ENCODE measurements around the gene CPTP.

CPTP gene

GRCh38 chr1:1330366-1331067 lies 5.9 kb downstream of the CPTP start:
- H2BK15ac ChIP-seq (replicated peaks; ENCODE audit: low read depth): no peak overlapping the region
- DNase-seq: no peak
- H3K27me3 ChIP-seq (ENCODE audit: insufficient read depth, low read length, poor library complexity): no peaks in the 10 kb centered on the region
- H3K56ac ChIP-seq (ENCODE audit: low read length): no peak overlapping the region
- H3K4me1 ChIP-seq (ENCODE audit: control insufficient read depth, low read depth, low read length): no peaks in the 10 kb centered on the region
- H3K36me3 ChIP-seq (ENCODE audit: control insufficient read depth, insufficient read depth, low read length): no peaks in the 10 kb centered on the region
- no peak overlapping the region for H3K27ac ChIP-seq (ENCODE audit: low read depth, low read length)
- no peak overlapping the region for H2BK120ac ChIP-seq (ENCODE audit: low read depth, low read length)
- no peak overlapping the region for H3K4me3 ChIP-seq (ENCODE audit: low read length)
- no peak overlapping the region for H4K5ac ChIP-seq (ENCODE audit: low read length)
- no peak overlapping the region for H3K18ac ChIP-seq (ENCODE audit: low read length)
- H2AK5ac ChIP-seq (ENCODE audit: low read length): no peak overlapping the region
- no peak overlapping the region for H2BK5ac ChIP-seq (ENCODE audit: low read length)
- H3K9ac ChIP-seq (ENCODE audit: low read length): no peak overlapping the region
- WGBS (ENCODE audit: extremely low coverage, insufficient coverage, low lambda C conversion rate): no CpG with 5 or more reads among the region's 15 CpGs
- no peak overlapping the region for H3K4me2 ChIP-seq (ENCODE audit: low read length)
- H3K79me2 ChIP-seq (ENCODE audit: control insufficient read depth, insufficient read depth, low read length): peaks cover 2% of the 10 kb centered on the region
- H4K8ac ChIP-seq (ENCODE audit: low read depth, low read length): no peak overlapping the region
- peak overlapping the region; percentile 45 for H3K23ac ChIP-seq (ENCODE audit: low read length)
- H3K4ac ChIP-seq (ENCODE audit: low read depth, low read length): no peak overlapping the region
- peaks cover 4% of the 10 kb centered on the region for H3K79me1 ChIP-seq (ENCODE audit: low read length)

GRCh38 chr1:1331068-1331965 lies 6.7 kb downstream of the CPTP start, which contains the start of gene TAS1R3:
Gene TAS1R3 (plus strand): TSS chr1:1331280. CDS start chr1:1331346, 66 bp downstream.
- H3K4me2 ChIP-seq (ENCODE audit: low read length): no peak within 1 kb of the TSS
- no peak within 1 kb of the TSS for H2AK5ac ChIP-seq (ENCODE audit: low read length)
- no peak within 1 kb of the TSS for H2BK15ac ChIP-seq (replicated peaks; ENCODE audit: low read depth)
- H3K18ac ChIP-seq (ENCODE audit: low read length): no peak within 1 kb of the TSS
- no peak within 1 kb of the TSS for H3K27ac ChIP-seq (ENCODE audit: low read depth, low read length)
- H3K27me3 ChIP-seq (ENCODE audit: insufficient read depth, low read length, poor library complexity): no peaks in the 10 kb centered on the region
- H3K79me2 ChIP-seq (ENCODE audit: control insufficient read depth, insufficient read depth, low read length): no peaks in the 10 kb centered on the region
- H3K4ac ChIP-seq (ENCODE audit: low read depth, low read length): no peak within 1 kb of the TSS
- no CpG with 5 or more reads among the region's 41 CpGs for WGBS (ENCODE audit: extremely low coverage, insufficient coverage, low lambda C conversion rate)
- DNase-seq: no peak
- no peaks in the 10 kb centered on the region for H3K36me3 ChIP-seq (ENCODE audit: control insufficient read depth, insufficient read depth, low read length)
- no peak within 1 kb of the TSS for H2BK120ac ChIP-seq (ENCODE audit: low read depth, low read length)
- no peak within 1 kb of the TSS for H3K4me3 ChIP-seq (ENCODE audit: low read length)
- no peaks in the 10 kb centered on the region for H3K79me1 ChIP-seq (ENCODE audit: low read length)
- H3K56ac ChIP-seq (ENCODE audit: low read length): no peak within 1 kb of the TSS
- peak within 1 kb of the TSS; percentile 45 for H3K23ac ChIP-seq (ENCODE audit: low read length)
- H3K4me1 ChIP-seq (ENCODE audit: control insufficient read depth, low read depth, low read length): no peaks in the 10 kb centered on the region
- H4K8ac ChIP-seq (ENCODE audit: low read depth, low read length): no peak within 1 kb of the TSS
- H2BK5ac ChIP-seq (ENCODE audit: low read length): no peak within 1 kb of the TSS
- H4K5ac ChIP-seq (ENCODE audit: low read length): no peak within 1 kb of the TSS
- H3K9ac ChIP-seq (ENCODE audit: low read length): no peak within 1 kb of the TSS

- no peak overlapping the region for H3K4me2 ChIP-seq (ENCODE audit: low read length)
- H3K79me2 ChIP-seq (ENCODE audit: control insufficient read depth, insufficient read depth, low read length): no peaks in the 10 kb centered on the region
- no peak for DNase-seq
- H2AK5ac ChIP-seq (ENCODE audit: low read length): no peak overlapping the region
- no peak overlapping the region for H3K4me3 ChIP-seq (ENCODE audit: low read length)
- no peak overlapping the region for H2BK5ac ChIP-seq (ENCODE audit: low read length)
- H3K56ac ChIP-seq (ENCODE audit: low read length): no peak overlapping the region
- H3K27me3 ChIP-seq (ENCODE audit: insufficient read depth, low read length, poor library complexity): no peaks in the 10 kb centered on the region
- no peak overlapping the region for H3K18ac ChIP-seq (ENCODE audit: low read length)
- H2BK120ac ChIP-seq (ENCODE audit: low read depth, low read length): no peak overlapping the region
- H3K27ac ChIP-seq (ENCODE audit: low read depth, low read length): no peak overlapping the region
- H3K4me1 ChIP-seq (ENCODE audit: control insufficient read depth, low read depth, low read length): no peaks in the 10 kb centered on the region
- H4K8ac ChIP-seq (ENCODE audit: low read depth, low read length): no peak overlapping the region
- no peak overlapping the region for H2BK15ac ChIP-seq (replicated peaks; ENCODE audit: low read depth)
- H3K79me1 ChIP-seq (ENCODE audit: low read length): no peaks in the 10 kb centered on the region
- H4K5ac ChIP-seq (ENCODE audit: low read length): no peak overlapping the region
- H3K4ac ChIP-seq (ENCODE audit: low read depth, low read length): no peak overlapping the region
- no peak overlapping the region for H3K9ac ChIP-seq (ENCODE audit: low read length)
- no peaks in the 10 kb centered on the region for H3K36me3 ChIP-seq (ENCODE audit: control insufficient read depth, insufficient read depth, low read length)
- H3K23ac ChIP-seq (ENCODE audit: low read length): no peak overlapping the region
- WGBS (ENCODE audit: extremely low coverage, insufficient coverage, low lambda C conversion rate): no CpG with 5 or more reads among the region's 57 CpGs
Observed at GRCh38 chr1:1332031-1332755, 7.6 kb downstream of the CPTP start.

DNA sequence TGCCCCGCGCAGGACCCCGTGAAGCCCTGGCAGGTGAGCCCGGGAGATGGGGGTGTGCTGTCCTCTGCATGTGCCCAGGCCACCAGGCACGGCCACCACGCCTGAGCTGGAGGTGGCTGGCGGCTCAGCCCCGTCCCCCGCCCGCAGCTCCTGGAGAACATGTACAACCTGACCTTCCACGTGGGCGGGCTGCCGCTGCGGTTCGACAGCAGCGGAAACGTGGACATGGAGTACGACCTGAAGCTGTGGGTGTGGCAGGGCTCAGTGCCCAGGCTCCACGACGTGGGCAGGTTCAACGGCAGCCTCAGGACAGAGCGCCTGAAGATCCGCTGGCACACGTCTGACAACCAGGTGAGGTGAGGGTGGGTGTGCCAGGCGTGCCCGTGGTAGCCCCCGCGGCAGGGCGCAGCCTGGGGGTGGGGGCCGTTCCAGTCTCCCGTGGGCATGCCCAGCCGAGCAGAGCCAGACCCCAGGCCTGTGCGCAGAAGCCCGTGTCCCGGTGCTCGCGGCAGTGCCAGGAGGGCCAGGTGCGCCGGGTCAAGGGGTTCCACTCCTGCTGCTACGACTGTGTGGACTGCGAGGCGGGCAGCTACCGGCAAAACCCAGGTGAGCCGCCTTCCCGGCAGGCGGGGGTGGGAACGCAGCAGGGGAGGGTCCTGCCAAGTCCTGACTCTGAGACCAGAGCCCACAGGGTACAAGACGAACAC lies 8.3 kb downstream of the CPTP start:
- Histone ChIP-seq H3K79me2 (ENCODE audit: control insufficient read depth, insufficient read depth, low read length) (no peaks in the 10 kb centered on the region), H3K4me3 (ENCODE audit: low read length) (no peak overlapping the region), H3K56ac (ENCODE audit: low read length) (no peak overlapping the region), H3K27ac (ENCODE audit: low read depth, low read length) (no peak overlapping the region), H3K36me3 (ENCODE audit: control insufficient read depth, insufficient read depth, low read length) (no peaks in the 10 kb centered on the region), H3K18ac (ENCODE audit: low read length) (no peak overlapping the region), H4K8ac (ENCODE audit: low read depth, low read length) (no peak overlapping the region), H2BK15ac (replicated peaks; ENCODE audit: low read depth) (no peak overlapping the region), H3K27me3 (ENCODE audit: insufficient read depth, low read length, poor library complexity) (no peaks in the 10 kb centered on the region), H3K9ac (ENCODE audit: low read length) (no peak overlapping the region), H3K79me1 (ENCODE audit: low read length) (no peaks in the 10 kb centered on the region), H3K4ac (ENCODE audit: low read depth, low read length) (no peak overlapping the region), H2AK5ac (ENCODE audit: low read length) (no peak overlapping the region), H4K5ac (ENCODE audit: low read length) (no peak overlapping the region), H3K4me1 (ENCODE audit: control insufficient read depth, low read depth, low read length) (no peaks in the 10 kb centered on the region), H2BK120ac (ENCODE audit: low read depth, low read length) (no peak overlapping the region), H3K23ac (ENCODE audit: low read length) (no peak overlapping the region), H2BK5ac (ENCODE audit: low read length) (no peak overlapping the region), H3K4me2 (ENCODE audit: low read length) (no peak overlapping the region)
- WGBS (ENCODE audit: extremely low coverage, insufficient coverage, low lambda C conversion rate): no CpG with 5 or more reads among the region's 48 CpGs
- no peak for DNase-seq

DNA sequence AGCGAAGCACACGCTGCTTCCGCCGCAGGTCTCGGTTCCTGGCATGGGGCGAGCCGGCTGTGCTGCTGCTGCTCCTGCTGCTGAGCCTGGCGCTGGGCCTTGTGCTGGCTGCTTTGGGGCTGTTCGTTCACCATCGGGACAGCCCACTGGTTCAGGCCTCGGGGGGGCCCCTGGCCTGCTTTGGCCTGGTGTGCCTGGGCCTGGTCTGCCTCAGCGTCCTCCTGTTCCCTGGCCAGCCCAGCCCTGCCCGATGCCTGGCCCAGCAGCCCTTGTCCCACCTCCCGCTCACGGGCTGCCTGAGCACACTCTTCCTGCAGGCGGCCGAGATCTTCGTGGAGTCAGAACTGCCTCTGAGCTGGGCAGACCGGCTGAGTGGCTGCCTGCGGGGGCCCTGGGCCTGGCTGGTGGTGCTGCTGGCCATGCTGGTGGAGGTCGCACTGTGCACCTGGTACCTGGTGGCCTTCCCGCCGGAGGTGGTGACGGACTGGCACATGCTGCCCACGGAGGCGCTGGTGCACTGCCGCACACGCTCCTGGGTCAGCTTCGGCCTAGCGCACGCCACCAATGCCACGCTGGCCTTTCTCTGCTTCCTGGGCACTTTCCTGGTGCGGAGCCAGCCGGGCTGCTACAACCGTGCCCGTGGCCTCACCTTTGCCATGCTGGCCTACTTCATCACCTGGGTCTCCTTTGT lies 9.1 kb downstream of the CPTP start:
- Histone ChIP-seq H4K5ac (ENCODE audit: low read length) (no peak overlapping the region), H2BK15ac (replicated peaks; ENCODE audit: low read depth) (no peak overlapping the region), H3K56ac (ENCODE audit: low read length) (no peak overlapping the region), H4K8ac (ENCODE audit: low read depth, low read length) (no peak overlapping the region), H3K79me2 (ENCODE audit: control insufficient read depth, insufficient read depth, low read length) (no peaks in the 10 kb centered on the region), H3K9ac (ENCODE audit: low read length) (no peak overlapping the region), H3K4ac (ENCODE audit: low read depth, low read length) (no peak overlapping the region), H3K79me1 (ENCODE audit: low read length) (no peaks in the 10 kb centered on the region), H2AK5ac (ENCODE audit: low read length) (no peak overlapping the region), H3K4me2 (ENCODE audit: low read length) (no peak overlapping the region), H2BK5ac (ENCODE audit: low read length) (no peak overlapping the region), H3K27ac (ENCODE audit: low read depth, low read length) (no peak overlapping the region), H3K4me1 (ENCODE audit: control insufficient read depth, low read depth, low read length) (no peaks in the 10 kb centered on the region), H2BK120ac (ENCODE audit: low read depth, low read length) (no peak overlapping the region), H3K27me3 (ENCODE audit: insufficient read depth, low read length, poor library complexity) (no peaks in the 10 kb centered on the region), H3K4me3 (ENCODE audit: low read length) (no peak overlapping the region), H3K18ac (ENCODE audit: low read length) (no peak overlapping the region), H3K23ac (ENCODE audit: low read length) (no peak overlapping the region), H3K36me3 (ENCODE audit: control insufficient read depth, insufficient read depth, low read length) (no peaks in the 10 kb centered on the region)
- no CpG with 5 or more reads among the region's 36 CpGs for WGBS (ENCODE audit: extremely low coverage, insufficient coverage, low lambda C conversion rate)
- DNase-seq: no peak

Data from mesendoderm (in vitro differentiated cells).